Measurements from ENCODE around the gene KCNT1.

KCNT1 gene

DNA sequence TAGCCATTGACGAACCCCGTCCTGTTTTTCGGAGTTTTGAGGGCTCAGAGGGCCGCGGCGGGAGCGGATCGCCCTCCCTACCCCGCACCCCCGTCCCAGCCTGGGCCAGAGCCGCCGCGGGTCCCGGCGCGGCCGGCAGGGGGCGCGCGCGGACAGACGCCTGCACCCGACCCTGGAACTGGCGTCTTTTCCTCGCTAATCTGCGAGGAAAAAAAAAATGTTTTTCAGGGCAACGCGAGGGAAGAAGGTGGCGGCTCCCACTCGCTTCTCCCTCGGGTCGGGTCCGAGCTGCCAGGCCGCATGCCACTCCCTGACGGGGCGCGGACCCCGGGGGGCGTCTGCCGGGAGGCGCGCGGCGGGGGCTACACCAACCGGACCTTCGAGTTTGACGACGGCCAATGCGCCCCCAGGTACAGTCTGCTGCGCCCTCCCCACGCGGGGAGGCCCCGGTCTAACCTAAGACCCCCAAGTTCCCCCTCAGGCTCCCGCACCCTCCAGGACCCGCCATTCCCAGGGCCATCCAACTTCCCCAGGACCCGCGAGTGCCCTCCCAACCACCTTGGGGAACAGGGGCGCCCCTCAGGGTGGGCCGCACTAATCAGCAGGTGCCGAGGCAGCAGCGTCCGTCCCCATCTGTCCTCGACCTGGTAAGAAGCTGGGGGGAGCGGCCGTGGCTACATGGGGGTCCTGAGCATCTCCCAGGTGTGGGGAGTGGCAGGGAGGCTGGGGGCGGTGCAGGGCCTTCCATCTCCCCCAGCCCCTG lies at the start of gene KCNT1:
Gene KCNT1 (plus strand): TSS at position 227 of the 763 bp plus-strand sequence. CDS start 74 bp downstream, at position 301.
- H3K27ac ChIP-seq (ENCODE audit: low read length) = no peak within 1 kb of the TSS
- H3K4me3 ChIP-seq (ENCODE audit: low read length) = peak within 1 kb of the TSS; percentile 43; the same call in 1 of the 2 replicates
- no peaks in the 10 kb centered on the region for H3K9me3 ChIP-seq (ENCODE audit: insufficient read depth, low read depth, low read length)
- no peaks in the 10 kb centered on the region for H3K36me3 ChIP-seq (ENCODE audit: insufficient read depth, low read depth, low read length)
- no peaks in the 10 kb centered on the region for H3K4me1 ChIP-seq (ENCODE audit: insufficient read depth, low read length)
- no peak within 1 kb of the TSS for H3K9ac ChIP-seq (ENCODE audit: low read depth, low read length)
- peaks cover 21% of the 10 kb centered on the region for H3K27me3 ChIP-seq (ENCODE audit: insufficient read depth, low read length)

DNA sequence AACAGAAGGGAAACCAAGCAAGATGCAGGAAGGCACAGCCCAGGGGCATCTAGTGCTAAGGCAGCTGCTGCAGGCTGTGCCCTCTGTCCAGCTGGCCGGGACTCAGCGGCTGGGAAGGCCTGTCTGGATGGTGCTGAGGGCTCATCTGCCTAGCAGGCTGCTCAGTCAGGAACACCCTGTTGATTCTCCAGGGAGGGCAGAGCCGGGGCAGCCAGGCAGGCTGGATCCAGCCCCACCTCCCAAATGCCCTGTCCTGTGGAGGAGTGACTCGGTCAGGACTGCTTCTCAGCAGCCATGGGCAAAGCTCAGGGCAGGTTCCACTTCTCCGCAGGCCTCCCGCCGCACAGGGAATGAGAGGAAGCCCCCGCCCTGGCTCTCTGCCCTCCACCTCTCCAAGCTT lies 46.7 kb upstream of the KCNT1 start:
- no peaks in the 10 kb centered on the region for H3K27me3 ChIP-seq (ENCODE audit: insufficient read depth, low read length)
- H3K27ac ChIP-seq (ENCODE audit: low read length) = no peak overlapping the region
- H3K9me3 ChIP-seq (ENCODE audit: insufficient read depth, low read depth, low read length) = peaks cover 35% of the 10 kb centered on the region
- H3K36me3 ChIP-seq (ENCODE audit: insufficient read depth, low read depth, low read length) = no peaks in the 10 kb centered on the region
- H3K9ac ChIP-seq (ENCODE audit: low read depth, low read length) = no peak overlapping the region
- H3K4me3 ChIP-seq (ENCODE audit: low read length) = no peak overlapping the region
- H3K4me1 ChIP-seq (ENCODE audit: insufficient read depth, low read length) = no peaks in the 10 kb centered on the region; the same call in 1 of the 2 replicates

DNA sequence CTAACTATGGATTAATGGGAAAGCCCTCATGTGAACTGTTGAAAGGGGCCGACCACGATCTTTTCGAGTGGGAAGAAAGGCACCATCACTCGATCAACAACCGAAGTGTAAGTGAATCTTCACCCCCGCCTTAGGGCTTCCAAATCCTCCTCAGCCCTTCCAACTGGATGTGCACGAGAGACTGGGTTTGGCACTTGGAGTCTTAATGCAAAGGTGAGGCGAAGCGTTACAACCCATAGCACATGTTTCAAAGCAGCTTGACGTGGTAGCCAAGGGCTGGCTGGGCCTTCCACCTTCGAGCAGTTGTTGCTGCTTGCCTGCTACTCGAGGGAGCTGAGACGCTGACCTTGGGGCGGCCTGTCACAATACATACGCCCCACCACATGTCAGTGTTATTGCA lies 44.6 kb upstream of the KCNT1 start:
- no peak overlapping the region for H3K4me3 ChIP-seq (ENCODE audit: low read length)
- no peak overlapping the region for H3K9ac ChIP-seq (ENCODE audit: low read depth, low read length)
- H3K4me1 ChIP-seq (ENCODE audit: insufficient read depth, low read length) = peaks cover 3% of the 10 kb centered on the region; the same call in 1 of the 2 replicates
- H3K36me3 ChIP-seq (ENCODE audit: insufficient read depth, low read depth, low read length) = no peaks in the 10 kb centered on the region
- peaks cover 17% of the 10 kb centered on the region for H3K9me3 ChIP-seq (ENCODE audit: insufficient read depth, low read depth, low read length)
- H3K27ac ChIP-seq (ENCODE audit: low read length) = no peak overlapping the region
- H3K27me3 ChIP-seq (ENCODE audit: insufficient read depth, low read length) = no peaks in the 10 kb centered on the region

DNA sequence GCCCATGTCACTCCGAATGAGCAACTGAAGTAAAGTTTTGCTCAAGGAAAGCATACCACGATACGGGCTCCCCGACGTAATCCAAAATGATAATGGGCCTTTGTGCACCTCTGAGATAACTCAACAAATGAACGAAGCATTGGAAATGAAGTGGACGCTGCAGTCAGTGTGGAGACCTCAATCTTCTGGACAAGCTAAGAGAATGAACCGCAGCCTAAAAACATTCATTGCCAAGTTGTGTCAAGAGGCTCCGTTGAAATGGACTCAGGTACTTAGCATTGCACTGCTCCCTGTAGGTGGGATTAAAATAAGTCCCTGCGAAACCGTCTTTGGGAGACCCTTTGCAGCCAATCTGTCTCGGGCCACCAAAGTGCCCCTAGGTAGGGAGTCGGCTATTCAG lies 42.7 kb upstream of the KCNT1 start:
- Histone ChIP-seq H3K27ac (ENCODE audit: low read length) (no peak overlapping the region), H3K4me3 (ENCODE audit: low read length) (no peak overlapping the region), H3K27me3 (ENCODE audit: insufficient read depth, low read length) (no peaks in the 10 kb centered on the region), H3K9me3 (ENCODE audit: insufficient read depth, low read depth, low read length) (peaks cover 4% of the 10 kb centered on the region), H3K4me1 (ENCODE audit: insufficient read depth, low read length) (peaks cover 3% of the 10 kb centered on the region; the same call in 1 of the 2 replicates), H3K36me3 (ENCODE audit: insufficient read depth, low read depth, low read length) (no peaks in the 10 kb centered on the region), H3K9ac (ENCODE audit: low read depth, low read length) (no peak overlapping the region)

DNA sequence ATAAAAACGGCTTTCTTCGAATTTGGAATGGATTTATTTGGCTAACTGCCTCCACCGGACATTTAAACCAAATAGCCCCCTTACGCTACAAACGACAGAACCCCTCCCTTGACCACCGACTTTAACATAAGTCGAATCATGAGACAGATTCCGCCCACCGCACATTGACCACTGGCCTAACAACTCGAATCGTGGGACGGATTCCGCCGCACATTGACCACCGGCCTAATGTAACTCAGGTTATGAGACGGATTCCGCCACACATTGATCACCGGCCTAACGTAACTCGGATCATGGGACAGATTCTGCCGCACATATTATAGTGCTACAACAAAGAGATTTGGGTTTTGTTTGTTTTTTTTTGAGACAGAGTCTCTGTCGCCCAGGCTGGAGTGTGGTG lies 41.6 kb upstream of the KCNT1 start:
- no peaks in the 10 kb centered on the region for H3K27me3 ChIP-seq (ENCODE audit: insufficient read depth, low read length)
- H3K9me3 ChIP-seq (ENCODE audit: insufficient read depth, low read depth, low read length) = no peaks in the 10 kb centered on the region
- no peak overlapping the region for H3K4me3 ChIP-seq (ENCODE audit: low read length)
- H3K9ac ChIP-seq (ENCODE audit: low read depth, low read length) = no peak overlapping the region
- peaks cover 3% of the 10 kb centered on the region; the same call in 1 of the 2 replicates for H3K4me1 ChIP-seq (ENCODE audit: insufficient read depth, low read length)
- no peaks in the 10 kb centered on the region for H3K36me3 ChIP-seq (ENCODE audit: insufficient read depth, low read depth, low read length)
- H3K27ac ChIP-seq (ENCODE audit: low read length) = no peak overlapping the region

DNA sequence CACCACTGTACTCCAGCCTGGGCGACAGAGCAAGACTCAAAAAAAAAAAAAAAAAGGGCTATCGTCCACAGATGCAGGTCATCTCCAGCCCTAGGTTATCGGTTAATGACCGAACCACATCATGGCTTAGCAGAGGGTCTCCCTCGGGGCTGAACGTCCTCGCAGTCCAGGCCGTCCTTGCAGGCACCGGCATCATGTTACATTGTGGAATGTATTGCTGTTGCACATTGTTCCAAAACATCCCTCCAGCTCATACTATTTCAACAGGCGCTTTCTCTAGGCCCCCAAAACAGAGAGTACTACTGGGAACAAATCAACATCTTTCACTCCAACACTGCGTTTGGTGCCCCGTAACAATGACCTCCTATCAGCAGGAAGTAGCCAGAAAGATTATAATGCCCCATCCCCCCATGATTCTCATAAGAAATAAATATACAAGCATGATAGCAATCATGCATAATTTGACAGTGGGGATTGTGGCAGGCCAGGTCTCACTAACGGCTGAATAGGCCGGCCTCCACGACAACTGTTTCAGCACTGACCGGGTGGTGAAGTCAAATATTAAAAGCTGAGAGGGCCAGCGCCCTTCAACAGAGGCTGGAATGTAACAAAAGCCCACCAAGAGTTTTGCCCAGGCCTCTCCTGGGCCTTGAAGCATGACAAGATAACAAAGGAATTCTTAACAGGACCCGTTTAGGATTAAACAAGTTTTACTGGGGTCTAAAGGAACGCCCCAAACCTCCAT lies 40.0 kb upstream of the KCNT1 start:
- no peak overlapping the region for H3K4me3 ChIP-seq (ENCODE audit: low read length)
- no peaks in the 10 kb centered on the region for H3K9me3 ChIP-seq (ENCODE audit: insufficient read depth, low read depth, low read length)
- no peaks in the 10 kb centered on the region for H3K27me3 ChIP-seq (ENCODE audit: insufficient read depth, low read length)
- peaks cover 3% of the 10 kb centered on the region for H3K4me1 ChIP-seq (ENCODE audit: insufficient read depth, low read length)
- H3K9ac ChIP-seq (ENCODE audit: low read depth, low read length) = no peak overlapping the region
- no peak overlapping the region for H3K27ac ChIP-seq (ENCODE audit: low read length)
- H3K36me3 ChIP-seq (ENCODE audit: insufficient read depth, low read depth, low read length) = no peaks in the 10 kb centered on the region

DNA sequence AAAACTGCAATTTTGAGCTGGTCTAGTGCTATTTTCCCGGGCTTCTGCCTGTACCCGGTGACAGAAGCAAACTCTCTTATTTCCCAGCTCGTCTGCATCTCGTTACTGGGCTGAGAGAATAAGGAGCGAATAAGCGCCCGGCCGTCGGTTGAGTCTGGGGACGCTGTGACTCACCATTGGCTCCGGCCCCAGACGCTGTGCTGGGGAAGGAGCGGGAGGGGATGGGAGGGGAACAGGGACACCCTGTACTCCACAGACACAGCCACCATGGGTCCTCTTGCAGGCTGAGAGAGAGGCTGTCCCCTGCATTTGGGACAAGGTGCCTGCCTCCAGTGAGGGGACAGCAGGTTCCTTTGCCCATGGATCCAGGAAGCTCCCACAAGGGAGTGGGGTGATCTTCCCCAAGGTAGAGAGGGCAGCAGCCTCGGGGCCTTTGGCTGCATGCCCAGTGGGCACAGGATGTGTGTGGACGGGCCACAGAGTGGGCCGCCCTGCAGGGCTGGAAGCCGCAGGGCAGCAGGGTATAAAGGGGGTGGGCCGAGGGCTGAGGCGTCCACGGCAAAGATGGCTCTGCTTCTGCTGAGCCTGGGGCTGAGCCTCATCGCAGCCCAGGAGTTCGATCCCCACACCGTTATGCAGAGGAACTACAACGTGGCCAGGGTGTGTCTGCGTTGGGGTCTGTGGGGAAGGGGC lies 39.1 kb upstream of the KCNT1 start, which contains the start of gene LCN9:
Gene LCN9 (plus strand): TSS at position 552 of the 693 bp plus-strand sequence. CDS start 13 bp downstream, at position 565.
- Histone ChIP-seq H3K27ac (ENCODE audit: low read length) (no peak within 1 kb of the TSS), H3K9ac (ENCODE audit: low read depth, low read length) (no peak within 1 kb of the TSS), H3K27me3 (ENCODE audit: insufficient read depth, low read length) (no peaks in the 10 kb centered on the region), H3K9me3 (ENCODE audit: insufficient read depth, low read depth, low read length) (no peaks in the 10 kb centered on the region), H3K4me1 (ENCODE audit: insufficient read depth, low read length) (peaks cover 3% of the 10 kb centered on the region), H3K4me3 (ENCODE audit: low read length) (no peak within 1 kb of the TSS), H3K36me3 (ENCODE audit: insufficient read depth, low read depth, low read length) (no peaks in the 10 kb centered on the region)

DNA sequence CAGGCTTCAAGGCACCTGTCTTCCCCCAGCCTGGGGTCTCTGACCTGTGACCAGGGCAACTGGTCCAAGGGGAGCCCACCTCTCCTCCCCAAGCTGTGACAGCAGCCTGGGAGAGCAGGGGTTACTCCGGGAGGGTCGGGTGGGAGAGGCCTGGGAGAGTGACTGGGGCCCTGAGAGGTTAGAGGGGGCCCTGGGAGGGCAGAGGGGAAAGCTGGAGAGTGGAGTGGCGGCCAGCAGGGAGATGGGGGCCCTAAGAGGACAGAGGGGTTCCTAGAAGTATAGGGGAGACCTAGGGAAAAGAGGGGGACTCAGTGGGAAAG lies 38.6 kb upstream of the KCNT1 start:
- Histone ChIP-seq H3K27me3 (ENCODE audit: insufficient read depth, low read length) (no peaks in the 10 kb centered on the region), H3K27ac (ENCODE audit: low read length) (no peak overlapping the region), H3K36me3 (ENCODE audit: insufficient read depth, low read depth, low read length) (no peaks in the 10 kb centered on the region), H3K4me3 (ENCODE audit: low read length) (no peak overlapping the region), H3K9ac (ENCODE audit: low read depth, low read length) (no peak overlapping the region), H3K4me1 (ENCODE audit: insufficient read depth, low read length) (peaks cover 3% of the 10 kb centered on the region), H3K9me3 (ENCODE audit: insufficient read depth, low read depth, low read length) (peaks cover 2% of the 10 kb centered on the region)

DNA sequence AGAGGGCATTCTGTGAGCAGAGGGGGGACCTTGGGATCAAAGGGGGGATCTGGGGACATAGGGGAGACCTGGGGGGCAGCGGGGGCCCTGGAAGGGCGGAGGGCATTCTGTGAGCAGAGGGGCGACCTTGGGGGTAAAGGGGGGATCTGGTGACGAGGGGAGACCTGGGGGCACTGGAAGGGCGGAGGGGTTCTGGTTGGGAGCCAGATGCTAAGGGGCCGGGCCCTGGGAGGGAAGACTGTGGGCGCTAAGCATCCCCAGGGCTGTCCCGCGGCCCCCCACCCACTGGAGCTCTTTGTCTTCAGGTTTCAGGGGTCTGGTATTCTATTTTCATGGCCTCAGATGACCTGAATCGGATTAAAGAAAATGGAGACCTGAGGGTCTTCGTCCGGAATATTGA lies 38.1 kb upstream of the KCNT1 start:
- Histone ChIP-seq H3K27ac (ENCODE audit: low read length) (no peak overlapping the region), H3K9ac (ENCODE audit: low read depth, low read length) (no peak overlapping the region), H3K36me3 (ENCODE audit: insufficient read depth, low read depth, low read length) (no peaks in the 10 kb centered on the region), H3K9me3 (ENCODE audit: insufficient read depth, low read depth, low read length) (peaks cover 5% of the 10 kb centered on the region), H3K4me3 (ENCODE audit: low read length) (no peak overlapping the region), H3K4me1 (ENCODE audit: insufficient read depth, low read length) (peaks cover 3% of the 10 kb centered on the region), H3K27me3 (ENCODE audit: insufficient read depth, low read length) (no peaks in the 10 kb centered on the region)

DNA sequence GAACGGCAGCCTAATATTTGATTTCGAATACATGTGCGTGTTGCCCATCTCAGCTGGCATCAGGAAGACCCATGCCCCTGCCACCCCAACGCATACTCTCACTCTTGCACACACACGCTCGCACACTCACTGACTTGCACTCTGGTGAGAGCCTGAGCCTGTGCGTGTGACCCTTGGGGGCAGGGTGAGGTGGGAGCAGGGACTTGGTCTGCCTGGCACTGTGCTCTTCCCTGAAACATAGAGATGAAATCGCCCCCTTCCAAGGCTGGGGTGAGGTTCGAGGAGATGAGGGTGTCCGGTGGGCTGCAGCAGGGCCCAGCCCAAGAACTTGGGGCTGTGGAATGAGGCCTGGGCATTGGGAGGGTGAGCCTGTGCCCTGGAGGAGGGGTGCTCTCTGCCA lies 37.7 kb upstream of the KCNT1 start:
- no peak overlapping the region for H3K9ac ChIP-seq (ENCODE audit: low read depth, low read length)
- H3K27ac ChIP-seq (ENCODE audit: low read length) = no peak overlapping the region
- peaks cover 5% of the 10 kb centered on the region for H3K9me3 ChIP-seq (ENCODE audit: insufficient read depth, low read depth, low read length)
- peaks cover 3% of the 10 kb centered on the region for H3K4me1 ChIP-seq (ENCODE audit: insufficient read depth, low read length)
- H3K27me3 ChIP-seq (ENCODE audit: insufficient read depth, low read length) = no peaks in the 10 kb centered on the region
- no peak overlapping the region for H3K4me3 ChIP-seq (ENCODE audit: low read length)
- no peaks in the 10 kb centered on the region for H3K36me3 ChIP-seq (ENCODE audit: insufficient read depth, low read depth, low read length)

DNA sequence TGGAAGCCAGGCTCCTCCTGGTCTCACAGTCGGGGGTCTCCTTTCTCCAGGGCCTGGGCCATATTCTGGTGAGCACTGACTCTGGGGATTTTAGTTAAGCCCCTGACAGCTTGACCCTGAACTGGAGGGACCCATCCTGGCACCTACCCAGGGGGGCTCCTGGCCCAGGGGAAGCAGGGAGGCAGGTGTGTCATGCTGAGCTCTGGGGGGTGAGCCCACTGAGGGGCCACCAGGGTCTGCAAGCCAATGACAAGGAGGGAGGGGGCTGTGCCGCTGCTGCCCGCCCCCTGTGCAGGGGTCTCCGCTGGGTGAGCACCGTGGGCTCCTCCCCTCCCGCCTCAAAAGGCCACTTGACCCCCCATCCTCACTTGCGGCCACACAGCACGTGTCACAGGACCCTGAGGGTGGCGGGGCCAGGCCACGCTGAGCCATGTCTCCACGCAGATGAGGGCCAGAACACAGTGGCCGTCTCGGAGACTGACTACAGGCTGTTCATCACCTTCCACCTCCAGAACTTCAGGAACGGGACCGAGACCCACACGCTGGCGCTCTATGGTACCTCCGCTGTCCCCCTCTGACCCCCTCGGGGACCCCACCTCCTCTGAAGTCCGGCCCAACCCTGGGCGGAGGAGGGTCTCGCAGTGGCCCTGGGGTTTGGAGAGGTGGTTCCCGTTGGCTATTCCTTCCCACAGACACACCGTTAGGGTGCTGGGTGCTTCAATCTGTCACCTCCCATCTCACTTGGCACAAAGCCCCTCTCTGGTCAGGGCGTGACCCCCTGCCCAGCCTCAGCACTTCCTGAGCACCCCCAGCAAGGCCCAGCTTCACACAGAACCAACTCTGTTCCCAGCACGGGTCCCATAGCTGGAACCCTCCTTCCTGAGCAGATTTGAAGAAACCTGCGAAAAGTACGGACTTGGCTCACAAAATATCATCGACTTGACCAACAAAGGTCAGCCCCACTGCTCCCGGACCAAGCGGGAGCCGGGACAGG lies 36.9 kb upstream of the KCNT1 start:
- H3K27me3 ChIP-seq (ENCODE audit: insufficient read depth, low read length) = no peaks in the 10 kb centered on the region

More for the DNA sequence above, 36.9 kb upstream of the KCNT1 start:
- Histone ChIP-seq H3K9ac (ENCODE audit: low read depth, low read length) (no peak overlapping the region), H3K4me3 (ENCODE audit: low read length) (no peak overlapping the region), H3K27ac (ENCODE audit: low read length) (no peak overlapping the region), H3K4me1 (ENCODE audit: insufficient read depth, low read length) (peaks cover 3% of the 10 kb centered on the region), H3K9me3 (ENCODE audit: insufficient read depth, low read depth, low read length) (peaks cover 5% of the 10 kb centered on the region), H3K36me3 (ENCODE audit: insufficient read depth, low read depth, low read length) (no peaks in the 10 kb centered on the region)

All from iPS-20b (cell line).